AG09309 (cell line): ENCODE results near the gene CCNC.

ENCODE experiments used
- DNase-seq: peaks from one replicate; pipeline ENCODE4 v3.0.0-alpha.2; 2010; ENCODE audit warnings: low read depth
- H3K4me3 ChIP-seq: 2 replicates; pipeline ENCODE4 v1.5.1; 2011; ENCODE audit warnings: mild to moderate bottlenecking, low read depth, low read length, moderate library complexity; ENCODE audit not compliant: control insufficient read depth
- CTCF ChIP-seq: IDR thresholded peaks from 2 replicates; pipeline ENCODE4 v1.5.1; 2011; ENCODE audit warnings: mild to moderate bottlenecking, low read depth, low read length, inconsistent platforms; ENCODE audit not compliant: insufficient read depth, control insufficient read depth; ENCODE audit errors: missing control alignments

The CCNC gene

GRCh38 chr6:99520855-99521632, 47.4 kb downstream of the CCNC start:
- peak; percentile 43 for DNase-seq
- TF ChIP-seq CTCF = peak; percentile 82

GRCh38 chr6:99519446-99519845, 49.0 kb downstream of the CCNC start:
- no peak for TF ChIP-seq CTCF

More at GRCh38 chr6:99520855-99521632, 47.4 kb downstream of the CCNC start:
- H3K4me3 ChIP-seq = peak overlapping the region; percentile 88

GRCh38 chr6:99514089-99514488, 54.4 kb downstream of the CCNC start:
- peak overlapping the region; percentile 78 for H3K4me3 ChIP-seq
- no peak for DNase-seq
- no peak for TF ChIP-seq CTCF

More at GRCh38 chr6:99519446-99519845, 49.0 kb downstream of the CCNC start:
- no peak overlapping the region for H3K4me3 ChIP-seq
- DNase-seq = no peak

DNA sequence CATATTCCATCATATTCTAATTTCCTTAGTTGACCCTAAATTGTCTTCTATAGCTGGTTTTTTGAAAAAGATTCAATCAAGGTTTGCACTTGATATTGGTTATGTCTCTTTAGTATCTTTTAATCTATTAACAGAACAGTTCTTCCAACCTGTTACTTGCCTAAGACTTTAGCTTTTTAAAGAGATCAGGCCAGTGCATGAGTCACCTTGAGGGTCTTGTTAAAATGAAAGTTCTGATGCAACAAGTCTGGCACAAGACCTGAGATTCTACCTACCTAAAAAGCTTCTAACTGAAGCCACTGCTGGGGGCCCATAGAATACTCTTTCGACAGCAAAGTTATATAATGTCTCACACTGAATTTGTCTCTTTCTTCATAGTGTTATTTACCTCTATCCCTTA, 56.4 kb downstream of the CCNC start:
- TF ChIP-seq CTCF = no peak
- H3K4me3 ChIP-seq = no peak overlapping the region
- DNase-seq = no peak

DNA sequence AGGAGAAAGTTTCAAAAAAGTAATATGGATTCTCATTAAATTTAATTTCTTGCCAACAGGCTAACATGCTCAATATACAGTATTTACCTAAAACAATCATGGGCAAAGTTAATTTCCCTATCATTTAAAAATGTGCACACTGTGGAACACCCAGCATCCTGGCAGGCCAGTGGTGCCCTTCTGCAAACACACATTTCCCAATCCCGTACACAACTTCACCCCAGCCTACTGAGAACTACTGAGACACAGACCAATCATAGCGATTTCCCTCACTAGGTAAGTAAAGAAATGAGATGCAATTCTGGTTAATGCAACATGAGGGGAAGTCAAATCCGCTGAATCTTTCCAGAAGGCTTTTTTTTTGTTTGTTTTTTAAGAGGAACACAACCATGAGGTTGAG, 60.8 kb downstream of the CCNC start:
- no peak for DNase-seq
- TF ChIP-seq CTCF = no peak
- no peak overlapping the region for H3K4me3 ChIP-seq

DNA sequence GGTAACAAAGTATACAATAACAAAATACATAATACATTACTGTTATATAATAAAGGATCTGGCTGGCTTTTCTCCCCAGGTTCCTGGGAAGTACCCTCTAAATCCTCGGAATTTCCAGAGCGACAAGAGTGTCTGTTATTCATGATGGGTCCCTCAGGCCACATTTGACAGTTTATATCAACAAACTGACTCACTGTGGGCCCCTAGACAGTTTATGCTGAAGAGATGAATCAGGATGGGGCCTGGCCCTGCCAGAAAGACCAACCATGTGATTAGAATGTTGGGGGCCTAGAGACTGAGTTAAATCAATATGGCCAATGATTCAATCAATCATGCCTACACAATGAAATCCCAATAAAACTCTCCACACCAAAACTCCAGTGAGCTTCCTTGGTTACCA, 66.7 kb downstream of the CCNC start:
- DNase-seq = no peak
- TF ChIP-seq CTCF = no peak
- H3K4me3 ChIP-seq = no peak overlapping the region
